Loucy (cell line): ENCODE results near the gene SLC35B2.

Experiments
- H2AFZ ChIP-seq: fragments of 200-600 bp; sonication (generic); 2 replicates; pipeline ENCODE4 v1.6.0; 2016; ENCODE audit warnings: antibody characterized with exemption, mild to moderate bottlenecking, low read length, moderate library complexity
- H3F3A ChIP-seq: fragments of 200-600 bp; 2 replicates; pipeline ENCODE4 v1.6.0; 2016; ENCODE audit warnings: antibody characterized with exemption, low read depth, mild to moderate bottlenecking
- H3K27me3 ChIP-seq: fragments of 200-600 bp; sonication (generic); 2 replicates; pipeline ENCODE4 v1.6.1; 2014; ENCODE audit warnings: low read length, mild to moderate bottlenecking; ENCODE audit not compliant: insufficient read depth, poor library complexity, severe bottlenecking
- H3K36me3 ChIP-seq: fragments of 200-600 bp; sonication (generic); 2 replicates; pipeline ENCODE4 v1.6.1; 2016; ENCODE audit warnings: low read length; ENCODE audit not compliant: insufficient read depth
- H3K4me1 ChIP-seq: fragments of 200-600 bp; sonication (generic); 2 replicates; pipeline ENCODE4 v1.5.1; 2014; ENCODE audit warnings: low read length, mild to moderate bottlenecking; ENCODE audit not compliant: insufficient read depth, poor library complexity, severe bottlenecking
- H3K4me2 ChIP-seq: fragments of 200-600 bp; sonication (generic); 2 replicates; pipeline ENCODE4 v1.6.0; 2014; ENCODE audit warnings: antibody characterized with exemption, low read length, low read depth, mild to moderate bottlenecking; ENCODE audit not compliant: poor library complexity, severe bottlenecking
- H3K4me3 ChIP-seq: fragments of 200-600 bp; sonication (generic); 2 replicates; pipeline ENCODE4 v1.5.1; 2014; ENCODE audit warnings: low read length, mild to moderate bottlenecking, mixed read lengths; ENCODE audit not compliant: poor library complexity, severe bottlenecking
- H3K79me2 ChIP-seq: fragments of 200-600 bp; sonication (generic); 2 replicates; pipeline ENCODE4 v1.6.1; 2014; ENCODE audit warnings: low read length; ENCODE audit not compliant: insufficient read depth
- H3K9ac ChIP-seq: fragments of 200-600 bp; sonication (generic); 2 replicates; pipeline ENCODE4 v1.6.0; 2014; ENCODE audit warnings: mild to moderate bottlenecking, low read depth, low read length, moderate library complexity; ENCODE audit not compliant: poor library complexity, severe bottlenecking
- H3K9me2 ChIP-seq: fragments of 200-600 bp; sonication (generic); replicated peaks from 2 replicates; pipeline ENCODE4 v1.6.1; 2016; ENCODE audit warnings: low read depth, low read length, mixed read lengths
- H3K9me3 ChIP-seq: fragments of 200-600 bp; sonication (generic); 2 replicates; pipeline ENCODE4 v1.6.1; 2014; ENCODE audit warnings: mild to moderate bottlenecking, antibody characterized with exemption, low read length, low read depth; ENCODE audit not compliant: insufficient read depth
- H4K20me1 ChIP-seq: fragments of 200-600 bp; sonication (generic); 2 replicates; pipeline ENCODE4 v1.6.0; 2014; ENCODE audit warnings: antibody characterized with exemption, low read length, mild to moderate bottlenecking; ENCODE audit not compliant: insufficient read depth, poor library complexity, severe bottlenecking
- EZH2phosphoT487 ChIP-seq: fragments of 200-600 bp; IDR thresholded peaks from 2 replicates; pipeline ENCODE4 v1.6.1; 2018; ENCODE audit warnings: antibody characterized with exemption, mild to moderate bottlenecking, moderate library complexity, borderline replicate concordance
- TF ChIP-seq, protein P1 (sequence below): fragments of 200-600 bp; sonication (generic); conservative IDR thresholded peaks from 2 replicates; pipeline ENCODE4 v1.5.1; 2014; ENCODE audit warnings: mild to moderate bottlenecking, antibody characterized with exemption, low read length

SLC35B2 gene

DNA sequence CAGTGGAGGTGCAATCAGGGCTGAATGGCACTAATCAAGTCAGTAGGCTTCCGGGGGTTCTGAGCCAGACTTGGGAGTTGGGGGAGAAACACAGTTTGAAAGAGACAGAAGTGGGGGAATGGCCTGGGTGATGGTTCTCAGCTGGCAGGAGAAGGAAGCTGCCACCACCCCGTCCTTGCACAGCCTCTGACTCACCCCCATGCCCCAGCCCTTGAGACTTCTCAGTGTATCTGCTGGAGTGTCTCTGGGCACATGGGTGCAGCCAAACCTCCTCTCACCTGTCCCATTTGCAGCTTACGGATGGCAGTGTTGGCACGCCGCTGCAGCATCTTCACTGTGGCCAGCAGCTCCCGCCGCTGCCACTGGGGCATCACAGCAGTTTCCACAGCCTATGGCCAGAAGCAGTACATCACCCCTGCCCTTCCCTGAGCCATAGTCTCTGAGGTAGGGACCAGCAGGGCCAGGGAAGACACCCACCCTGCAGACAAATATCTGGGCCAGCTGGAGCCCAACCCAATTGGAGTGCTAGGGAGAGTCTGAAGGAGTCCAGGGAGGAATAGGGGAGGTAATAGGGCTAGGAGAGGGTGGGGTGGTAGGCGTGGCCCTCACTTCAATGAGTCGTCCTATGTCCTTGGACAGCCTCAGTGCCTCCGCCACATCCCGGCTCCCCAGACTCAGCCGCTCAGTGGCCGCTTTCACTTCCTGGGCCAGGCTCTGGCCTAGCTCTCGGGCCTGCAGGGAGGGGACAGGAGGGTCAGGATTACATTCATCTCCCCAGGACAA lies 44.6 kb upstream of the SLC35B2 start:
- Histone ChIP-seq H3K79me2 (no peaks in the 10 kb centered on the region), H3K27me3 (no peaks in the 10 kb centered on the region), H3K4me3 (no peak overlapping the region), H3K9me2 (no peaks in the 10 kb centered on the region), H3K9ac (no peak overlapping the region), H3K36me3 (peaks cover 55% of the 10 kb centered on the region; the same call in 1 of the 2 replicates), H3K4me1 (no peaks in the 10 kb centered on the region), H2AFZ (no peak overlapping the region), H4K20me1 (no peaks in the 10 kb centered on the region), H3K4me2 (no peak overlapping the region), H3K9me3 (no peaks in the 10 kb centered on the region), H3F3A (no peaks in the 10 kb centered on the region)
- TF ChIP-seq, protein P1, sequence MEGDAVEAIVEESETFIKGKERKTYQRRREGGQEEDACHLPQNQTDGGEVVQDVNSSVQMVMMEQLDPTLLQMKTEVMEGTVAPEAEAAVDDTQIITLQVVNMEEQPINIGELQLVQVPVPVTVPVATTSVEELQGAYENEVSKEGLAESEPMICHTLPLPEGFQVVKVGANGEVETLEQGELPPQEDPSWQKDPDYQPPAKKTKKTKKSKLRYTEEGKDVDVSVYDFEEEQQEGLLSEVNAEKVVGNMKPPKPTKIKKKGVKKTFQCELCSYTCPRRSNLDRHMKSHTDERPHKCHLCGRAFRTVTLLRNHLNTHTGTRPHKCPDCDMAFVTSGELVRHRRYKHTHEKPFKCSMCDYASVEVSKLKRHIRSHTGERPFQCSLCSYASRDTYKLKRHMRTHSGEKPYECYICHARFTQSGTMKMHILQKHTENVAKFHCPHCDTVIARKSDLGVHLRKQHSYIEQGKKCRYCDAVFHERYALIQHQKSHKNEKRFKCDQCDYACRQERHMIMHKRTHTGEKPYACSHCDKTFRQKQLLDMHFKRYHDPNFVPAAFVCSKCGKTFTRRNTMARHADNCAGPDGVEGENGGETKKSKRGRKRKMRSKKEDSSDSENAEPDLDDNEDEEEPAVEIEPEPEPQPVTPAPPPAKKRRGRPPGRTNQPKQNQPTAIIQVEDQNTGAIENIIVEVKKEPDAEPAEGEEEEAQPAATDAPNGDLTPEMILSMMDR, result no peak
- no peak for TF ChIP-seq EZH2phosphoT487

- Histone ChIP-seq H4K20me1 (no peaks in the 10 kb centered on the region), H3K9ac (no peak overlapping the region), H3K4me1 (no peaks in the 10 kb centered on the region), H2AFZ (no peak overlapping the region), H3K4me2 (no peak overlapping the region), H3F3A (no peaks in the 10 kb centered on the region), H3K27me3 (no peaks in the 10 kb centered on the region), H3K4me3 (no peak overlapping the region), H3K9me2 (no peaks in the 10 kb centered on the region), H3K9me3 (no peaks in the 10 kb centered on the region), H3K79me2 (no peaks in the 10 kb centered on the region), H3K36me3 (peaks cover 55% of the 10 kb centered on the region; the same call in 1 of the 2 replicates)
- TF ChIP-seq EZH2phosphoT487, result no peak
- TF ChIP-seq, protein P1, result no peak
These were observed 43.8 kb upstream of the SLC35B2 start for GRCh38 chr6:44301106-44301505.

- TF ChIP-seq, protein P1, result no peak
- no peak for TF ChIP-seq EZH2phosphoT487
- no peak overlapping the region for H3K9ac ChIP-seq
- no peaks in the 10 kb centered on the region for H3F3A ChIP-seq
- H3K9me3 ChIP-seq, result no peaks in the 10 kb centered on the region
- H3K4me3 ChIP-seq, result no peak overlapping the region
- H3K9me2 ChIP-seq, result no peaks in the 10 kb centered on the region
- no peaks in the 10 kb centered on the region for H3K79me2 ChIP-seq
- no peaks in the 10 kb centered on the region for H3K27me3 ChIP-seq
- peaks cover 49% of the 10 kb centered on the region; the same call in 1 of the 2 replicates for H3K36me3 ChIP-seq
- no peak overlapping the region for H2AFZ ChIP-seq
- H3K4me2 ChIP-seq, result no peak overlapping the region
- no peaks in the 10 kb centered on the region for H3K4me1 ChIP-seq
- H4K20me1 ChIP-seq, result no peaks in the 10 kb centered on the region
These were observed 43.0 kb upstream of the SLC35B2 start for GRCh38 chr6:44300292-44300823.
